ENCODE measurements around the gene PRRX2. TPM values are rescaled to one million over a fixed set of nuclear protein-coding genes. Genes with fewer than 3 reads are reported as not detected.

PRRX2 gene
- total RNA-seq, 1 donor from 2014 or later = 112 TPM

- Histone ChIP-seq H3K9me3 (no peaks in the 10 kb centered on the region), H3K27ac (peak within 1 kb of the TSS; percentile 84 to 89), H3K4me3 (peak within 1 kb of the TSS; percentile 52 to 85), H3K4me1 (peaks cover 13 to 23% of the 10 kb centered on the region in 2 donors), H3K36me3 (peaks cover 24 to 25% of the 10 kb centered on the region in 2 donors), H3K27me3 (no peaks in the 10 kb centered on the region)
- intact Hi-C loops (cut with DNase I) = loop anchor here (1.0 to 2.0 kb wide), 6 partner anchors 16 to 141 kb away; partner anchors contain the start of genes NTMT1 and PRRX2
- peak; percentile 90 to 99 for DNase-seq (ENCODE audit: low spot score in 2 of 2)
- peak; percentile 97 to 100 (median 100) for TF ChIP-seq CTCF (IDR thresholded peaks at IDR 0.05)
These were observed 23.5 kb upstream of the PRRX2 start, which contains the start of gene ASB6 for GRCh38 chr9:129641750-129642585. ASB6 (minus strand) TSS chr9:129642151; CDS start chr9:129641999, 152 bp downstream.

- H3K27ac ChIP-seq = no peak overlapping the region
- no peaks in the 10 kb centered on the region for H3K9me3 ChIP-seq
- H3K27me3 ChIP-seq = no peaks in the 10 kb centered on the region
- intact Hi-C loops (cut with DNase I) = loop anchor here (2.0 kb wide), 2 partner anchors 21 to 51 kb away; partner anchors contain the start of gene PRRX2
- peaks cover 14 to 29% of the 10 kb centered on the region in 2 donors for H3K4me1 ChIP-seq
- no peak for DNase-seq (ENCODE audit: low spot score in 2 of 2)
- no peak overlapping the region for H3K4me3 ChIP-seq
- peaks cover 8% of the 10 kb centered on the region in 2 donors for H3K36me3 ChIP-seq
- TF ChIP-seq CTCF (IDR thresholded peaks at IDR 0.05) = no peak
These were observed 21.7 kb upstream of the PRRX2 start for GRCh38 chr9:129643706-129644105.

GRCh38 chr9:129644365-129644764, 21.1 kb upstream of the PRRX2 start:
- H3K27ac ChIP-seq = no peak overlapping the region
- H3K9me3 ChIP-seq = no peaks in the 10 kb centered on the region
- peak in 1 of 2 donors; percentile 58 for DNase-seq (ENCODE audit: low spot score in 2 of 2)
- peaks cover 16 to 34% of the 10 kb centered on the region in 2 donors for H3K4me1 ChIP-seq
- TF ChIP-seq CTCF (IDR thresholded peaks at IDR 0.05) = no peak
- no peak overlapping the region for H3K4me3 ChIP-seq
- intact Hi-C loops (cut with DNase I) = no loop called here
- no peaks in the 10 kb centered on the region for H3K27me3 ChIP-seq
- peaks cover 1% of the 10 kb centered on the region in 2 donors for H3K36me3 ChIP-seq

- no peak for TF ChIP-seq CTCF (IDR thresholded peaks at IDR 0.05)
- intact Hi-C loops (cut with DNase I) = no loop called here
These were observed 20.5 kb upstream of the PRRX2 start for GRCh38 chr9:129644902-129645301.

GRCh38 chr9:129646252-129646651, 19.2 kb upstream of the PRRX2 start:
- H3K4me3 ChIP-seq = no peak overlapping the region
- H3K27me3 ChIP-seq = no peaks in the 10 kb centered on the region
- DNase-seq (ENCODE audit: low spot score in 2 of 2) = peak in 1 of 2 donors; percentile 60
- no peak for TF ChIP-seq CTCF (IDR thresholded peaks at IDR 0.05)
- no peaks in the 10 kb centered on the region for H3K9me3 ChIP-seq
- no peak overlapping the region for H3K27ac ChIP-seq
- no peaks in the 10 kb centered on the region for H3K36me3 ChIP-seq
- intact Hi-C loops (cut with DNase I) = no loop called here
- H3K4me1 ChIP-seq = peaks cover 4 to 26% of the 10 kb centered on the region in 2 donors

More at GRCh38 chr9:129644902-129645301, 20.5 kb upstream of the PRRX2 start:
- DNase-seq (ENCODE audit: low spot score in 2 of 2) = no peak
- H3K27me3 ChIP-seq = no peaks in the 10 kb centered on the region
- no peaks in the 10 kb centered on the region for H3K9me3 ChIP-seq
- H3K27ac ChIP-seq = no peak overlapping the region
- H3K36me3 ChIP-seq = no peaks in the 10 kb centered on the region
- no peak overlapping the region for H3K4me3 ChIP-seq
- H3K4me1 ChIP-seq = peaks cover 16 to 32% of the 10 kb centered on the region in 2 donors
